Type B pancreatic cell (in vitro differentiated cells): Measurements from ENCODE around the gene TBX4. TPM values are rescaled to one million over a fixed set of nuclear protein-coding genes. Genes with fewer than 3 reads are reported as not detected.
A peak's percentile ranks its signal among the peaks of the same experiment; 100 is the strongest.

ENCODE experiments used
- DNase-seq: peaks from one replicate; pipeline ENCODE4 v3.0.0; 2021; ENCODE audit warnings: mixed read lengths; ENCODE audit not compliant: unreplicated experiment; ENCODE audit errors: extremely low spot score
- H3K27ac Mint-ChIP-seq: 2 replicates; pipeline ENCODE4 v1.8.0; 2021; ENCODE audit warnings: mild to moderate bottlenecking, mixed read lengths
- H3K27me3 Mint-ChIP-seq: 2 replicates; pipeline ENCODE4 v1.8.0; 2021; ENCODE audit warnings: mixed read lengths
- H3K36me3 Mint-ChIP-seq: 2 replicates; pipeline ENCODE4 v1.8.0; 2021; ENCODE audit warnings: mixed read lengths
- H3K4me1 Mint-ChIP-seq: one replicate; pipeline ENCODE4 v1.8.0; 2021; ENCODE audit warnings: mixed read lengths; ENCODE audit not compliant: unreplicated experiment
- H3K4me3 Mint-ChIP-seq: 2 replicates; pipeline ENCODE4 v1.8.0; 2021; ENCODE audit warnings: mild to moderate bottlenecking, mixed read lengths
- H3K9me3 Mint-ChIP-seq: 2 replicates; pipeline ENCODE4 v1.8.0; 2021; ENCODE audit warnings: mixed read lengths
- CTCF ChIP-seq: fragments of 200-600 bp; sonication (generic); conservative IDR thresholded peaks from 2 replicates; pipeline ENCODE4 v1.5.0; 2021; ENCODE audit warnings: antibody characterized with exemption, mild to moderate bottlenecking
- total RNA-seq: library from RNA; stranded (reverse); gene quantifications from 2 replicates; pipeline ENCODE4 v1.2.1, GENCODE V29; 2021; ENCODE audit warnings: low replicate concordance

The TBX4 gene
- total RNA-seq, 1 donor from 2014 or later, result 1.8 TPM

- Mint-ChIP-seq H3K27me3 (peaks cover 38% of the 10 kb centered on the region), H3K27ac (no peak overlapping the region), H3K4me3 (no peak overlapping the region), H3K9me3 (no peaks in the 10 kb centered on the region), H3K4me1 (peaks cover 3% of the 10 kb centered on the region), H3K36me3 (no peaks in the 10 kb centered on the region)
- DNase-seq, result no peak
- TF ChIP-seq CTCF, result no peak
Measured at GRCh38 chr17:61414141-61414935, 37.9 kb upstream of the TBX4 start.

- Mint-ChIP-seq H3K27ac (no peak overlapping the region), H3K4me1 (peaks cover 3% of the 10 kb centered on the region), H3K36me3 (no peaks in the 10 kb centered on the region), H3K27me3 (peaks cover 38% of the 10 kb centered on the region), H3K4me3 (no peak overlapping the region), H3K9me3 (no peaks in the 10 kb centered on the region)
- TF ChIP-seq CTCF, result no peak
- no peak for DNase-seq
Measured at GRCh38 chr17:61414936-61415251, 37.3 kb upstream of the TBX4 start.

- Mint-ChIP-seq H3K27me3 (peaks cover 38% of the 10 kb centered on the region), H3K4me1 (peaks cover 3% of the 10 kb centered on the region), H3K36me3 (no peaks in the 10 kb centered on the region), H3K27ac (no peak overlapping the region), H3K9me3 (no peaks in the 10 kb centered on the region), H3K4me3 (peak overlapping the region; percentile 39)
- DNase-seq, result no peak
- TF ChIP-seq CTCF, result no peak
Measured at GRCh38 chr17:61415374-61416210, 36.6 kb upstream of the TBX4 start.

- no peak overlapping the region for H3K27ac Mint-ChIP-seq
- H3K27me3 Mint-ChIP-seq, result peaks cover 41% of the 10 kb centered on the region
- peak overlapping the region; percentile 39 for H3K4me3 Mint-ChIP-seq
- H3K9me3 Mint-ChIP-seq, result no peaks in the 10 kb centered on the region
- H3K36me3 Mint-ChIP-seq, result no peaks in the 10 kb centered on the region
- peaks cover 3% of the 10 kb centered on the region for H3K4me1 Mint-ChIP-seq
- no peak for TF ChIP-seq CTCF
- DNase-seq, result no peak
Measured at GRCh38 chr17:61416211-61416539, 36.0 kb upstream of the TBX4 start.

GRCh38 chr17:61416540-61417363, 35.5 kb upstream of the TBX4 start:
- Mint-ChIP-seq H3K27ac (no peak overlapping the region), H3K36me3 (no peaks in the 10 kb centered on the region), H3K4me1 (peaks cover 3% of the 10 kb centered on the region), H3K4me3 (peak overlapping the region; percentile 66), H3K27me3 (peaks cover 42% of the 10 kb centered on the region), H3K9me3 (no peaks in the 10 kb centered on the region)
- DNase-seq, result peak; percentile 89
- TF ChIP-seq CTCF, result peak; percentile 99
